HG03097 (cell line): Measurements from ENCODE around the gene SLC25A39.
"Not testable (repeated sequence)": the region's sequence is repeated elsewhere in the genome, so short reads cannot be mapped to it uniquely, and the experiment has no call there.

ENCODE experiments used
- ATAC-seq: cut with Tn5 transposase; IDR thresholded peaks from one replicate; pipeline ENCODE4 v1.9.1; 2021; ENCODE audit not compliant: unreplicated experiment, low FRiP score

Gene SLC25A39

DNA sequence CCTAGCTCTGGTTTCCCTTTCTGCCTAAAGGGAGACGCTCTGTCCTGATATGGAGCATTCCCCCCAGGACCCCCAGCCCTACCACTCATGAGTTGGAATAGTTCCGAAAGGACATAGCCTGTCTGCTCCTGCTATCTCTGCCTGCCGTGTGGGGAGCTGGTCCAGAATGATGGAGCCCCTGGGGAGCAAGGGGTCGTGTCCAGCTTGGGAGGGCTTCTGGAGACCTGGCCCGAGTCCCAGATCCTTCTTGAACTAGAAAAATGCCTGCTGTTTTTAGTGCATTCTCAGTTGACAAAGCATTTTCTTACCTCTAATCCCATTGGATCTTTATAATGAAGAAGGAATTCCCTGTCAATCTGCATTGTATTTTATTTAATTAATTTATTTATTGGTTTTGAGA, 11.3 kb upstream of the SLC25A39 start:
- ATAC-seq, result no peak

DNA sequence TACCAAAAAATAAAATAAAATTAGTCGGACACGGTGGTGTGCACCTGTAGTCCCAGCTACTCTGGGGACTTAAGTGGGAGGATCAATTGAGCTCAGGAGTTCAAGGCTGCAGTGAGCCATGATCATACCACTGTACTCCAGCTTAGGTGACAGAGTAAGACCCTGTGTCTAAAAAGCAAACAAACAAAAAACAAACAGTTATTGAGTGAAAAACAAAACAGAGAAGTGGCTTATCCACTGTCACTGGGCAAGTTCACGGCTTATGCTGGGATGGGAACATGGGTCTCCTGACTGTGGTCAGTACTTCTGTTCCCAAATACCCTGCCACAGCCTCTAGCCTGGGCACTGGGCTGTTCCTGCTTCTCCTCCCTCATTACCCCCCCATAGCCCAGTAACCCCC, 10.9 kb upstream of the SLC25A39 start:
- no peak for ATAC-seq

GRCh38 chr17:44334727-44335126, 10.1 kb upstream of the SLC25A39 start:
- ATAC-seq, result no peak

DNA sequence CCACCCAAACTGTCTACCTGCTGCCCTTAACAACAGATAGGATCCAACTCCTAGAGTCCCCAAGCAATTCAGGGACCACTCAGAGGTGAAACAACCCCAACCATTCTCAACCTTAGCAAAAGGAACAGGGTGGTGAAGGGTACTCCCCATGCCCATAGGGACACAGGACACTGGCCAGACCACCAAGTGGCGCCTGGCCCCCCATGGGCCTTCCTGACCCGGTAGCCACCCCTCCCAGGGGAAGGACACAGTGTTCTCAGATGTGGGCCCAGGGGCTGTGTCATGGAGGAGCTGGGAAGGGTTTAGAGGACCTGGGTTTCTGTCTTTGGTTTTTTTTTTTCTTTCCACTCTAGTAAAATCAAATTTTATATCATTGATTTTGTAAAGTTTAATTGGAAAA, 9.7 kb upstream of the SLC25A39 start:
- ATAC-seq, result no peak

DNA sequence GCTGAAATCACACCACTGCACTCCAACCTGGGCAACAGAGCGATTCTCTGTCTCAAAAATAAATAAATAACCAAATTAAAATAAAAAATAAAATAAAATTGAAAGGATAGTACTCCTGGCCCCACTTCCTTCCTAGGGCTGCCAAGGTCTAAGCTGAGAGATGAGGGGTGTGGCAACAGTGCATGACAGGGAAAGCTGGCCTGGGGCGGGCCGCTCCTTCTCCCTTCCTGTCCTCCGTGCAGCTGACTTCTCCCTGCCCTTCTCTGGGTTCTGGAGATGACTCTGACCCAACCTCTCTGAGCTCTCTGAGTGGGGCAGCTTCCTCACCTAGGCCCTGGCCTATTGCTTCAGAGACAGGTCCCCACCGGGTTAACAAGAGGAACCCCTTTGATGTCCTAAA, 8.7 kb upstream of the SLC25A39 start:
- ATAC-seq, result no peak

GRCh38 chr17:44331249-44331760, 6.7 kb upstream of the SLC25A39 start:
- ATAC-seq, result no peak

DNA sequence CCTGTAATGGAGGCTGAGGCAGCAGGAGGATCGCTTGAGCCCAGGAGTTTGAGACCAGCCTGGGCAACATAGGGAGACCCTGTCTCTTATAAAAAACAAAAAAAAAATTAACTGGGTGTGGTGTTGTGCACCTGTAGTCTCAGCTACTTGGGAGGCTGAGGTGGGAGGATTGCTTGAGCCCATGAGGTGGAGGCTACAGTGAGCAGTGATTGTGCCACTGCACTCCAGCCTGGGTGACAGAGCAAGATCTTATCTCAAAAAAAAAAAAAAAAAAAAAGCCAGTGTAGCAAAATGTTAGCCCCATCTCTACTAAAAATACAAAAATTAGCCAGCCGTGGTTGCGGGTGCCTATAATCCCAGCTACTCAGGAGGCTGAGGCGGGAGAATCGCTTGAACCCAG, 5.6 kb upstream of the SLC25A39 start:
- not testable (repeated sequence) for ATAC-seq

- ATAC-seq, result not testable (repeated sequence)
These were observed 4.9 kb upstream of the SLC25A39 start for GRCh38 chr17:44329516-44329915.

DNA sequence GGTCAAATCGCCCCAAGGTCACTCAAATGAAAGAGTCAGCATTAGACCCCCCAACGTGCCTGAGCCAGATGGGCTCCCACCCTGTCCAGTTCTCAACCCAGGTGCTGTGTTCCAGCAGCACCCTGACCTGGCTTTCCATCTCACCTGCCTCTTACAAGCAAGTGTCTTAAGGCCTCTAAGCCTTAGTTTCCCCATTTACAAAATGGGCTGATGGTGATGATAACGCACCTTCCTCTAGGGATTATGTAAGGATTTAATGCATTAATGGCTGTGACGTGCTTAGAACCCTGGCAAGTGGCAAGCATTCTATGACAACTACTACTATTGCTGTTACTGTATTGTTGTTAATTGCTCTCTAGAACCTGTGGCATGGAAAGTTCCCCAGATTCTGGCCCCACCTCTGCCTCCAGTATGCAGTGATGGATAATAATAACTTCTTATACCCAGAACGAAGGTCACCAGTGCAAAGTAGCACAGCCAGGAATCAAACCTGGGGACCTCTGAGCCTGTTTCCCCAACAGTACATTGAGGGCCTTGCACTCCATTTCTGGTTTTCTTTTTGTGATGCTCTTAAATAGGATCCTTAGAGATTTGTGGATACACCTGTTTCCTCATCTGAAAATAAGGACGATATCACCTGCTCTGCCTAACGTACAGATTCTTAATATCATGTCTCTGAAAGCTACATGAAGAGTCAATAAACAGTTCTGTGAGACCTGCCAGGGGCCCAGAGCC, 3.3 kb upstream of the SLC25A39 start:
- no peak for ATAC-seq

GRCh38 chr17:44326861-44327444, 2.3 kb upstream of the SLC25A39 start:
- peak; percentile 52 for ATAC-seq

DNA sequence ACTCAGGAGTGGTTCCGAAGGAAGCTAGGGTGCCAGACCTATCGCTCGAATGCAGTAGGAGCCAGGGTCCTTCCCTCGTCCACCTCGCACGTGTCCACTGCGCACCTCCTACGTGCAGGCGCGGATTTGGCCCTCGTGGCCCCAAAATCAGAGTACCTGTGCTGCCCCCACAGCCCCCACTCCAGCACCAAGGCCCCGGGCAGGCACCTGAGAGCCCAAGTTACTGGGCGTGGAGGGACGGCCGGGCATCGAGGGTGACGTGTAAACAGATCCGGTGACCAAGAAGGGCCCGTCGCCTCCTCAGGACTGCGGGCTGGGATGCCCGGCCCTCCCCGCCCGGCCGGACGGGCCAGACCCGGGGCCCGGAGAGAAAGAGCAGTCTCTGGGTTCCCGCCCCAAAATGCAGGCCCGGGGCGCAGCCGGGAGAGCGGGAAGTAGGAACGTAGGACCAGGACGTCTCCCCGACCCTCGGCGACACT, 492 bp downstream of the SLC25A39 start:
- no peak for ATAC-seq

GRCh38 chr17:44323359-44324091, 1.1 kb downstream of the SLC25A39 start:
- ATAC-seq, result no peak

- ATAC-seq, result no peak
These were observed 2.3 kb downstream of the SLC25A39 start for GRCh38 chr17:44322236-44322895.

DNA sequence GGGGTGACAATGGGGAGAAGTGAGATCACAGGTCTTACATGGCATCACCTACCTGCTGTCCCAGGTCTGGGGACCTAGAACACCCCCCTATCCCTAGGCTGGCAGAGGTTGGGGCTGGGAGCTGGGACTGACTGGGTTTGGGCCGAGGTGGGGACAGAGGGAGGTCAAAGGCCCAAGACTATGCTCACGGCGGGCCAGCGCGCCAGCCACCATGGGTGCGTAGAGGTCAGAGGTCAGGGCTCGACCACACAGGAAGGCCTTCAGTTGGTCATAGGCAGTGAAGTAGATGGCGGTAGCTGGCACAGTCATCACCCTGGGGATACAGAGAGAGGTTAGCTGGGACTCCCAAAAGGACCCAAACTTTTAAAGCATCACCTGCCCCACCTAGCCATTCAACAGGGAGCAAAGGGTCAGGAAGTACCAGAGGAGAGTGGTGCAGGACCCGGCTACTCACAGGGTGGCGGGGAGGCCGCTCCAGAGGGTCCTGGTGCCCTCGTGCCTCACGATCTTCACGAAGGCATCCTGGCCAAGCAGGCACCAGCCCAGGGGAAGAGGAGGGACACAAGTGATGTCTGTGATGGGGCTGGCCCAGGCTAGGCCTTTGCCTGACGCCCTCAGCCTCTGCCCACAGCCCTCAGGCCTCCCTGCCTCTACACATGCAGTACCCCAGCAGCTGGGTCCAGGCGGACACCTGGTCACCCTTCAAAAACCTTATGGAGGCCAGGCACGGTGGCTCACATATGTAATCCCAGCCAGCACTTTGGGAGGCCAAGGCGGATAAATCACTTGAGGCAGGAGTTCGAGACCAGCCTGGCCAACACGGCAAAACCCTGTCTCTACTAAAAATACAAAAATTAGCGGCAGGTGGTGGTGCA, 3.1 kb downstream of the SLC25A39 start:
- ATAC-seq, result no peak

GRCh38 chr17:44320066-44320465, 4.6 kb downstream of the SLC25A39 start:
- ATAC-seq, result no peak

DNA sequence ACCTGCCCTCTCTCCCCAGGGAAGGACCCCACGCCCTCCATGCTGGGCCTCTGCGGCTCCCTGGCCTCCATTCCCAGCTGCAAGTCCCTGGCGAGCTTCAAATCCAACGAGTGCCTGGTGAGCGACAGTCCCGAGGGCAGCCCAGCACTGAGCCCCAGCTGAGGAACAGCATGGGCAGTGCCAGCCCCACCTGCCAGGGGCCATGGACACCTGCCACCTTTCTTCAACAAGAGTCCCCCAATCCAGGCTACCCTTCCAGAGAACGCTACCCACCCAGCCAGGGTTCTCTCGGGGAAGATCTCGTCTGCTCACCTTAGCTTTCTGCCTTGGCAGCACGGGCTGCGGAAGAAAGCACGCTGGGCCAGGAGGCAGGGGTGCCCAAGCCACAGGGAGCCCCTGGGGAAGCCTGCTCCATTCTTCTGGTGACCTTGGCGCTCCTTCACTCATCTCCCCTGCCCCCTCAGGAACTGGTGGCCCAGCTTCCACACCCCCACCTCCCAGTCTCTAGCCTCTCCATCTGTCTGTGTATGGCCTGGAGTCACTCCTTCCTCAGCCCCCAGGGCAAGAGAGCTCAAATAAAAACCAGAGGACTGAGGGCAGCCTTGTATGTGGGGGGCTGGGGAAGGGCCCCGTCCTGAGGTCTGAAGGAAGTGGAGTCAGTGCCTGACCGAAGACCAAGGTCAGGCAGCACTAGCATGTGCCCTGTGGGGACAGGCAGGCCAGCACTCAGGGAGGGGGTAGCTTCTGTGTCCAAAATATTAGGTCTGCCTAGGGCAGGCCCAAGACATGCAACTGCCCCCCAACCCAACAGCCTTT, 6.3 kb downstream of the SLC25A39 start:
- no peak for ATAC-seq

DNA sequence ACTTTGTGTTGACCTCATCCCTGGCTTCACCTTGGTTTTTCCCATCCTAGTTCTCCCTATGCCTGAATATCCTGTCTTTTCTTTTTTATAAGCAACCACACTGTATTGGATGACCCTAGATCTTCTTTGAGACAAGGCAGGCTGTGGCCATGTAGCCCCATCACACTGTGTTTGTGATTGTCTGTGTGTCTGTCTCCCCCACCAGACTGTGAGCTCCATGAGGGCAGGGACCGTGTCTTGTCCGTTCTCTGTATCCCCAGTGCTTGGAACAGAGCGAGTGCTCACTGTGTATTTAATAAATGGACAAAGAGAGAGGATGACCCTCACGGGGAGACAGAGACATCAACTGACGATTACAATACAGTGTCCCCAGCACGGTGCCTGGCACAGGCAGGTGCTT, 7.1 kb downstream of the SLC25A39 start:
- no peak for ATAC-seq

- no peak for ATAC-seq
These were observed 8.6 kb downstream of the SLC25A39 start for GRCh38 chr17:44315760-44316731.
